Measurements from ENCODE around the gene MAN2B1. TPM values are rescaled to one million over a fixed set of nuclear protein-coding genes. Genes with fewer than 3 reads are reported as not detected.

MAN2B1 gene
- total and polyA plus RNA-seq, 2 experiments from 2014 or later = 33.2 to 60.8 TPM

GRCh38 chr19:12687496-12688196 is 21.1 kb upstream of the MAN2B1 start, which contains the start of gene GNG14:
GNG14 (plus strand) TSS chr19:12687998; CDS start chr19:12688049, 51 bp downstream.
- no peaks in the 10 kb centered on the region for H3K36me3 ChIP-seq (ENCODE audit: insufficient read depth)
- no peaks in the 10 kb centered on the region for H4K20me1 ChIP-seq (replicated peaks; ENCODE audit: insufficient read depth)
- H3F3A ChIP-seq (replicated peaks; ENCODE audit: low read depth) = no peaks in the 10 kb centered on the region
- no peak within 1 kb of the TSS for H3K4me2 ChIP-seq
- Mint-ChIP-seq H3K27me3 (ENCODE audit: insufficient read depth, low read depth, poor library complexity) (peaks cover 13% of the 10 kb centered on the region), H3K4me1 (no peaks in the 10 kb centered on the region), H3K27ac (no peak within 1 kb of the TSS), H3K9me3 (no peaks in the 10 kb centered on the region), H3K36me3 (ENCODE audit: low read depth) (no peaks in the 10 kb centered on the region; the same call in 2 of the 3 replicates), H3K4me3 (no peak within 1 kb of the TSS)
- no peak within 1 kb of the TSS for H3K27ac ChIP-seq (ENCODE audit: low read depth)
- ATAC-seq = no peak
- H3K79me2 ChIP-seq (replicated peaks; ENCODE audit: insufficient read depth) = no peaks in the 10 kb centered on the region
- no peak for DNase-seq (ENCODE audit: low spot score)
- TF ChIP-seq STAT1 (IDR thresholded peaks at IDR 0.05; ENCODE audit: unreplicated experiment) (no peak), CREB1 (CRISPR knock-in tag; IDR thresholded peaks at IDR 0.05; ENCODE audit: low read depth) (no peak), ZNF331 (CRISPR knock-in tag; IDR thresholded peaks at IDR 0.05; ENCODE audit: low read depth) (no peak), JUNB (IDR thresholded peaks at IDR 0.05; ENCODE audit: unreplicated experiment) (no peak), CTCF (conservative IDR thresholded peaks at IDR 0.05; ENCODE audit: low read depth in 2 of 2) (peak in 1 of 2 experiments; percentile 14; a peak in 1 of 4 replicates), REST (IDR thresholded peaks at IDR 0.05; ENCODE audit: unreplicated experiment) (no peak)
- no peak within 1 kb of the TSS for H3K4me3 ChIP-seq
- no peaks in the 10 kb centered on the region for H3K4me1 ChIP-seq (ENCODE audit: insufficient read depth)
- no peaks in the 10 kb centered on the region for H3K27me3 ChIP-seq (ENCODE audit: insufficient read depth)
- no peaks in the 10 kb centered on the region for H3K9me2 ChIP-seq (ENCODE audit: insufficient read depth)
- H2AFZ ChIP-seq = no peak within 1 kb of the TSS

- H3K36me3 Mint-ChIP-seq (ENCODE audit: low read depth) = peaks cover 4% of the 10 kb centered on the region
- no peak overlapping the region for H3K27ac Mint-ChIP-seq
- H2AFZ ChIP-seq = no peak overlapping the region
These were observed 19.3 kb upstream of the MAN2B1 start for GRCh38 chr19:12685831-12686230.

More at GRCh38 chr19:12685831-12686230, 19.3 kb upstream of the MAN2B1 start:
- peaks cover 4% of the 10 kb centered on the region; the same call in 1 of the 3 replicates for H3K9me3 Mint-ChIP-seq
- Histone ChIP-seq H3K27me3 (ENCODE audit: insufficient read depth) (no peaks in the 10 kb centered on the region), H3K4me3 (no peak overlapping the region), H3K36me3 (ENCODE audit: insufficient read depth) (no peaks in the 10 kb centered on the region), H3K79me2 (replicated peaks; ENCODE audit: insufficient read depth) (no peaks in the 10 kb centered on the region), H3K4me2 (no peak overlapping the region), H3K4me1 (ENCODE audit: insufficient read depth) (no peaks in the 10 kb centered on the region), H3F3A (replicated peaks; ENCODE audit: low read depth) (no peaks in the 10 kb centered on the region), H4K20me1 (replicated peaks; ENCODE audit: insufficient read depth) (no peaks in the 10 kb centered on the region), H3K9me2 (ENCODE audit: insufficient read depth) (no peaks in the 10 kb centered on the region), H3K27ac (ENCODE audit: low read depth) (no peak overlapping the region)
- H3K27me3 Mint-ChIP-seq (ENCODE audit: insufficient read depth, low read depth, poor library complexity) = peaks cover 19% of the 10 kb centered on the region
- ATAC-seq (no peak), DNase-seq (ENCODE audit: low spot score) (no peak)
- H3K4me3 Mint-ChIP-seq = no peak overlapping the region
- TF ChIP-seq ZNF331 (CRISPR knock-in tag; IDR thresholded peaks at IDR 0.05; ENCODE audit: low read depth) (no peak), ZNF462 (CRISPR knock-in tag; IDR thresholded peaks at IDR 0.05) (no peak), NANOG (IDR thresholded peaks at IDR 0.05; ENCODE audit: borderline replicate concordance) (no peak), CREB1 (CRISPR knock-in tag; IDR thresholded peaks at IDR 0.05; ENCODE audit: low read depth) (no peak)
- H3K4me1 Mint-ChIP-seq = peaks cover 2% of the 10 kb centered on the region; the same call in 2 of the 3 replicates
